Measurements from ENCODE around the gene SLC38A3. TPM values are rescaled to one million over a fixed set of nuclear protein-coding genes. Genes with fewer than 3 reads are reported as not detected.

The SLC38A3 gene
- total and polyA plus RNA-seq, 2 of the 8 experiments (the other 6 are each of a cell fraction or from before 2014, with no cell fraction given) = 1.2 to 3.7 TPM

GRCh38 chr3:50245251-50245745 is 40.2 kb downstream of the SLC38A3 start (continued):
- TF ChIP-seq, protein P1, sequence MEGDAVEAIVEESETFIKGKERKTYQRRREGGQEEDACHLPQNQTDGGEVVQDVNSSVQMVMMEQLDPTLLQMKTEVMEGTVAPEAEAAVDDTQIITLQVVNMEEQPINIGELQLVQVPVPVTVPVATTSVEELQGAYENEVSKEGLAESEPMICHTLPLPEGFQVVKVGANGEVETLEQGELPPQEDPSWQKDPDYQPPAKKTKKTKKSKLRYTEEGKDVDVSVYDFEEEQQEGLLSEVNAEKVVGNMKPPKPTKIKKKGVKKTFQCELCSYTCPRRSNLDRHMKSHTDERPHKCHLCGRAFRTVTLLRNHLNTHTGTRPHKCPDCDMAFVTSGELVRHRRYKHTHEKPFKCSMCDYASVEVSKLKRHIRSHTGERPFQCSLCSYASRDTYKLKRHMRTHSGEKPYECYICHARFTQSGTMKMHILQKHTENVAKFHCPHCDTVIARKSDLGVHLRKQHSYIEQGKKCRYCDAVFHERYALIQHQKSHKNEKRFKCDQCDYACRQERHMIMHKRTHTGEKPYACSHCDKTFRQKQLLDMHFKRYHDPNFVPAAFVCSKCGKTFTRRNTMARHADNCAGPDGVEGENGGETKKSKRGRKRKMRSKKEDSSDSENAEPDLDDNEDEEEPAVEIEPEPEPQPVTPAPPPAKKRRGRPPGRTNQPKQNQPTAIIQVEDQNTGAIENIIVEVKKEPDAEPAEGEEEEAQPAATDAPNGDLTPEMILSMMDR (IDR thresholded peaks at IDR 0.05; ENCODE audit: control extremely low read depth in 1 of 3, insufficient read depth in 1 of 3, low read depth in 1 of 3, low read length in 3 of 3) = no peak
- no peak for TF ChIP-seq KDM5A (IDR thresholded peaks at IDR 0.05; ENCODE audit: low read length)
- TF ChIP-seq EZH2 (IDR thresholded peaks at IDR 0.05; ENCODE audit: low read depth, low read length, severe bottlenecking) = no peak
- TF ChIP-seq BACH1 (IDR thresholded peaks at IDR 0.05; ENCODE audit: low read length) = no peak
- no peak for TF ChIP-seq SRF (IDR thresholded peaks at IDR 0.05; ENCODE audit: low read depth, low read length)
- no peak for TF ChIP-seq CTBP2 (IDR thresholded peaks at IDR 0.05; ENCODE audit: borderline replicate concordance, insufficient read depth, insufficient read length, low read length)
- no peak for TF ChIP-seq JUN (IDR thresholded peaks at IDR 0.05; ENCODE audit: low read depth, low read length)
- TF ChIP-seq POU5F1 (IDR thresholded peaks at IDR 0.05; ENCODE audit: low read depth, low read length) = no peak
- TF ChIP-seq JUND (IDR thresholded peaks at IDR 0.05; ENCODE audit: low read length) = no peak
- no peak for TF ChIP-seq SIN3A (conservative IDR thresholded peaks at IDR 0.05 in 1 of 2, IDR thresholded peaks at IDR 0.05 in 1 of 2; ENCODE audit: low read depth in 1 of 2, low read length in 2 of 2)
- TF ChIP-seq FOSL1 (IDR thresholded peaks at IDR 0.05; ENCODE audit: insufficient read depth, low read depth, low read length) = no peak

All from H1 (cell line).